ENCODE measurements around the gene TCOF1.

- no peak for TF ChIP-seq CTCF (IDR thresholded peaks at IDR 0.05)
- TF ChIP-seq POLR2AphosphoS5 (IDR thresholded peaks at IDR 0.05): no peak
These were observed 77.0 kb downstream of the TCOF1 start for GRCh38 chr5:150434464-150434863.

Measured in prostate gland (tissue), 2 donors.